KOPT-K1 (cell line): Measurements from ENCODE around the gene C10orf90.

Source experiments
- H3K27ac ChIP-seq: fragments of 200-600 bp; sonication (generic); 2 replicates; pipeline ENCODE4 v1.5.1; 2016; ENCODE audit warnings: antibody characterized with exemption, mild to moderate bottlenecking, low read depth, low read length; ENCODE audit not compliant: poor library complexity, severe bottlenecking
- H3K36me3 ChIP-seq: fragments of 200-600 bp; sonication (generic); 2 replicates; pipeline ENCODE4 v1.5.1; 2017; ENCODE audit warnings: antibody characterized with exemption, mild to moderate bottlenecking, low read length, moderate library complexity; ENCODE audit not compliant: insufficient read depth
- H3K9me3 ChIP-seq: fragments of 200-600 bp; sonication (generic); 2 replicates; pipeline ENCODE4 v1.5.1; 2017; ENCODE audit warnings: antibody characterized with exemption, low read length, mild to moderate bottlenecking; ENCODE audit not compliant: insufficient read depth, poor library complexity, severe bottlenecking

The C10orf90 gene

GRCh38 chr10:126670056-126670894 lies at the start of gene C10orf90:
Gene C10orf90, minus strand, starts transcription at chr10:126670693. Its CDS starts 213 bp downstream, at chr10:126670480.
- Histone ChIP-seq H3K9me3 (no peaks in the 10 kb centered on the region), H3K27ac (no peak within 1 kb of the TSS), H3K36me3 (no peaks in the 10 kb centered on the region)

GRCh38 chr10:126716366-126716765 lies 45.9 kb upstream of the C10orf90 start:
- H3K9me3 ChIP-seq, result no peaks in the 10 kb centered on the region
- no peaks in the 10 kb centered on the region for H3K36me3 ChIP-seq
- H3K27ac ChIP-seq, result no peak overlapping the region

- H3K36me3 ChIP-seq, result no peaks in the 10 kb centered on the region
- H3K9me3 ChIP-seq, result no peaks in the 10 kb centered on the region
- no peak overlapping the region for H3K27ac ChIP-seq
Measured at GRCh38 chr10:126713594-126713993, 43.1 kb upstream of the C10orf90 start.

- Histone ChIP-seq H3K9me3 (no peaks in the 10 kb centered on the region), H3K27ac (no peak overlapping the region), H3K36me3 (no peaks in the 10 kb centered on the region)
Measured at GRCh38 chr10:126712681-126713080, 42.2 kb upstream of the C10orf90 start.

- Histone ChIP-seq H3K9me3 (no peaks in the 10 kb centered on the region), H3K27ac (no peak overlapping the region), H3K36me3 (no peaks in the 10 kb centered on the region)
Measured at GRCh38 chr10:126705951-126706565, 35.6 kb upstream of the C10orf90 start.

GRCh38 chr10:126705131-126705530 lies 34.6 kb upstream of the C10orf90 start:
- H3K9me3 ChIP-seq, result no peaks in the 10 kb centered on the region
- H3K36me3 ChIP-seq, result no peaks in the 10 kb centered on the region
- no peak overlapping the region for H3K27ac ChIP-seq

- Histone ChIP-seq H3K9me3 (no peaks in the 10 kb centered on the region), H3K27ac (no peak overlapping the region), H3K36me3 (no peaks in the 10 kb centered on the region)
Measured at GRCh38 chr10:126704649-126705048, 34.2 kb upstream of the C10orf90 start.

GRCh38 chr10:126702181-126702580 lies 31.7 kb upstream of the C10orf90 start:
- H3K36me3 ChIP-seq, result no peaks in the 10 kb centered on the region
- no peaks in the 10 kb centered on the region for H3K9me3 ChIP-seq
- no peak overlapping the region for H3K27ac ChIP-seq

- no peaks in the 10 kb centered on the region for H3K9me3 ChIP-seq
- H3K27ac ChIP-seq, result no peak overlapping the region
- H3K36me3 ChIP-seq, result no peaks in the 10 kb centered on the region
Measured at GRCh38 chr10:126701526-126701925, 31.0 kb upstream of the C10orf90 start.

GRCh38 chr10:126696684-126697083 lies 26.2 kb upstream of the C10orf90 start:
- Histone ChIP-seq H3K27ac (no peak overlapping the region), H3K36me3 (no peaks in the 10 kb centered on the region), H3K9me3 (no peaks in the 10 kb centered on the region)

GRCh38 chr10:126691456-126691855 lies 21.0 kb upstream of the C10orf90 start:
- no peaks in the 10 kb centered on the region for H3K9me3 ChIP-seq
- H3K36me3 ChIP-seq, result no peaks in the 10 kb centered on the region

GRCh38 chr10:126690534-126690933 lies 20.0 kb upstream of the C10orf90 start:
- Histone ChIP-seq H3K36me3 (no peaks in the 10 kb centered on the region), H3K27ac (no peak overlapping the region), H3K9me3 (no peaks in the 10 kb centered on the region)

More at GRCh38 chr10:126691456-126691855, 21.0 kb upstream of the C10orf90 start:
- no peak overlapping the region for H3K27ac ChIP-seq

- H3K36me3 ChIP-seq, result no peaks in the 10 kb centered on the region
- H3K9me3 ChIP-seq, result no peaks in the 10 kb centered on the region
- no peak overlapping the region for H3K27ac ChIP-seq
Measured at GRCh38 chr10:126689461-126689994, 19.0 kb upstream of the C10orf90 start.

- no peaks in the 10 kb centered on the region for H3K36me3 ChIP-seq
- no peaks in the 10 kb centered on the region for H3K9me3 ChIP-seq
- no peak overlapping the region for H3K27ac ChIP-seq
Measured at GRCh38 chr10:126687121-126687606, 16.7 kb upstream of the C10orf90 start.

GRCh38 chr10:126686719-126687118 lies 16.2 kb upstream of the C10orf90 start:
- no peaks in the 10 kb centered on the region for H3K9me3 ChIP-seq
- H3K27ac ChIP-seq, result no peak overlapping the region
- no peaks in the 10 kb centered on the region for H3K36me3 ChIP-seq
